Measurements from ENCODE around the gene ANTXRL.

DNA sequence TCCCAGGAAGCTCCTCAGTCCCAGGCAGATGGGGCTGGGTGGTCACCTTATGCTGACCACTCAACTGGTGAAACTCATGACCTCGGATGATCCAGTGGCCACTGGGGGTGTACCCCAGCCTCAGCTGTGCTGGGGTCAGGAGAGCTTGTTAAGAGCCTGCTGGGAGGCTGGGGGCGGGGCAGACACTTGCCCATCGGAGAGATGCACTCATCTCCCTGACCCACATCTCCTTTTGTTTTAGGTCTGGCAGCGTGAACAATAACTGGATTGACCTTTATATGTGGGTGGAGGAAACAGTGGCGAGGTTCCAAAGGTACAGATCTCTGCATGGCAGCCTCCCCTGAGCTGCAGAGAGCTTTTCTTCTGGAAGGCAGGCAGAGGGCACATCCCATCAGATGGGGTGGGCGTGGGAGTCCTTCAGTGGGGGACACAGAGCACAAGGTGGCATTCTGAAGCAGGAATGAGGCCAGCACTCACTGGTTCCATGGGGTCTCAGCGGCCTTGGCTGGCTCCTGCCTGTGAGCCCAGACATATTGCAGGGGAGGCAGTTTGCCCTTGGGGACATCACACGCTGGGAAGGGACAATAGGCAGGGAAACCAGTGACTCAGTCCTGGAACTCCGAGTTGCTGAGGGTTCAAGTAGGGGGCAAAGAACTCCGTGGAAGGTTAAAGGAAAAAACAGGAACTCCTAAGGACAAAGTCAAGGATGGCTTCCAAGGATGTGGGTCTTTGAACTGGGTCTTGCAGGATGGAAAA lies 5.2 kb downstream of the ANTXRL start:
- TF ChIP-seq, protein P1, sequence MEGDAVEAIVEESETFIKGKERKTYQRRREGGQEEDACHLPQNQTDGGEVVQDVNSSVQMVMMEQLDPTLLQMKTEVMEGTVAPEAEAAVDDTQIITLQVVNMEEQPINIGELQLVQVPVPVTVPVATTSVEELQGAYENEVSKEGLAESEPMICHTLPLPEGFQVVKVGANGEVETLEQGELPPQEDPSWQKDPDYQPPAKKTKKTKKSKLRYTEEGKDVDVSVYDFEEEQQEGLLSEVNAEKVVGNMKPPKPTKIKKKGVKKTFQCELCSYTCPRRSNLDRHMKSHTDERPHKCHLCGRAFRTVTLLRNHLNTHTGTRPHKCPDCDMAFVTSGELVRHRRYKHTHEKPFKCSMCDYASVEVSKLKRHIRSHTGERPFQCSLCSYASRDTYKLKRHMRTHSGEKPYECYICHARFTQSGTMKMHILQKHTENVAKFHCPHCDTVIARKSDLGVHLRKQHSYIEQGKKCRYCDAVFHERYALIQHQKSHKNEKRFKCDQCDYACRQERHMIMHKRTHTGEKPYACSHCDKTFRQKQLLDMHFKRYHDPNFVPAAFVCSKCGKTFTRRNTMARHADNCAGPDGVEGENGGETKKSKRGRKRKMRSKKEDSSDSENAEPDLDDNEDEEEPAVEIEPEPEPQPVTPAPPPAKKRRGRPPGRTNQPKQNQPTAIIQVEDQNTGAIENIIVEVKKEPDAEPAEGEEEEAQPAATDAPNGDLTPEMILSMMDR (conservative IDR thresholded peaks at IDR 0.05; ENCODE audit: low read depth in 2 of 2): no peak
- TF ChIP-seq EZH2 (IDR thresholded peaks at IDR 0.05; ENCODE audit: low read depth, unreplicated experiment) (no peak), EZH2phosphoT487 (IDR thresholded peaks at IDR 0.05; ENCODE audit: unreplicated experiment) (no peak), JUNB (IDR thresholded peaks at IDR 0.05; ENCODE audit: unreplicated experiment) (no peak), POLR2AphosphoS5 (IDR thresholded peaks at IDR 0.05; ENCODE audit: low read depth) (no peak), NANOG (IDR thresholded peaks at IDR 0.05; ENCODE audit: borderline replicate concordance) (no peak), ZNF331 (CRISPR knock-in tag; IDR thresholded peaks at IDR 0.05; ENCODE audit: low read depth) (no peak)
- TF ChIP-seq, protein P2, sequence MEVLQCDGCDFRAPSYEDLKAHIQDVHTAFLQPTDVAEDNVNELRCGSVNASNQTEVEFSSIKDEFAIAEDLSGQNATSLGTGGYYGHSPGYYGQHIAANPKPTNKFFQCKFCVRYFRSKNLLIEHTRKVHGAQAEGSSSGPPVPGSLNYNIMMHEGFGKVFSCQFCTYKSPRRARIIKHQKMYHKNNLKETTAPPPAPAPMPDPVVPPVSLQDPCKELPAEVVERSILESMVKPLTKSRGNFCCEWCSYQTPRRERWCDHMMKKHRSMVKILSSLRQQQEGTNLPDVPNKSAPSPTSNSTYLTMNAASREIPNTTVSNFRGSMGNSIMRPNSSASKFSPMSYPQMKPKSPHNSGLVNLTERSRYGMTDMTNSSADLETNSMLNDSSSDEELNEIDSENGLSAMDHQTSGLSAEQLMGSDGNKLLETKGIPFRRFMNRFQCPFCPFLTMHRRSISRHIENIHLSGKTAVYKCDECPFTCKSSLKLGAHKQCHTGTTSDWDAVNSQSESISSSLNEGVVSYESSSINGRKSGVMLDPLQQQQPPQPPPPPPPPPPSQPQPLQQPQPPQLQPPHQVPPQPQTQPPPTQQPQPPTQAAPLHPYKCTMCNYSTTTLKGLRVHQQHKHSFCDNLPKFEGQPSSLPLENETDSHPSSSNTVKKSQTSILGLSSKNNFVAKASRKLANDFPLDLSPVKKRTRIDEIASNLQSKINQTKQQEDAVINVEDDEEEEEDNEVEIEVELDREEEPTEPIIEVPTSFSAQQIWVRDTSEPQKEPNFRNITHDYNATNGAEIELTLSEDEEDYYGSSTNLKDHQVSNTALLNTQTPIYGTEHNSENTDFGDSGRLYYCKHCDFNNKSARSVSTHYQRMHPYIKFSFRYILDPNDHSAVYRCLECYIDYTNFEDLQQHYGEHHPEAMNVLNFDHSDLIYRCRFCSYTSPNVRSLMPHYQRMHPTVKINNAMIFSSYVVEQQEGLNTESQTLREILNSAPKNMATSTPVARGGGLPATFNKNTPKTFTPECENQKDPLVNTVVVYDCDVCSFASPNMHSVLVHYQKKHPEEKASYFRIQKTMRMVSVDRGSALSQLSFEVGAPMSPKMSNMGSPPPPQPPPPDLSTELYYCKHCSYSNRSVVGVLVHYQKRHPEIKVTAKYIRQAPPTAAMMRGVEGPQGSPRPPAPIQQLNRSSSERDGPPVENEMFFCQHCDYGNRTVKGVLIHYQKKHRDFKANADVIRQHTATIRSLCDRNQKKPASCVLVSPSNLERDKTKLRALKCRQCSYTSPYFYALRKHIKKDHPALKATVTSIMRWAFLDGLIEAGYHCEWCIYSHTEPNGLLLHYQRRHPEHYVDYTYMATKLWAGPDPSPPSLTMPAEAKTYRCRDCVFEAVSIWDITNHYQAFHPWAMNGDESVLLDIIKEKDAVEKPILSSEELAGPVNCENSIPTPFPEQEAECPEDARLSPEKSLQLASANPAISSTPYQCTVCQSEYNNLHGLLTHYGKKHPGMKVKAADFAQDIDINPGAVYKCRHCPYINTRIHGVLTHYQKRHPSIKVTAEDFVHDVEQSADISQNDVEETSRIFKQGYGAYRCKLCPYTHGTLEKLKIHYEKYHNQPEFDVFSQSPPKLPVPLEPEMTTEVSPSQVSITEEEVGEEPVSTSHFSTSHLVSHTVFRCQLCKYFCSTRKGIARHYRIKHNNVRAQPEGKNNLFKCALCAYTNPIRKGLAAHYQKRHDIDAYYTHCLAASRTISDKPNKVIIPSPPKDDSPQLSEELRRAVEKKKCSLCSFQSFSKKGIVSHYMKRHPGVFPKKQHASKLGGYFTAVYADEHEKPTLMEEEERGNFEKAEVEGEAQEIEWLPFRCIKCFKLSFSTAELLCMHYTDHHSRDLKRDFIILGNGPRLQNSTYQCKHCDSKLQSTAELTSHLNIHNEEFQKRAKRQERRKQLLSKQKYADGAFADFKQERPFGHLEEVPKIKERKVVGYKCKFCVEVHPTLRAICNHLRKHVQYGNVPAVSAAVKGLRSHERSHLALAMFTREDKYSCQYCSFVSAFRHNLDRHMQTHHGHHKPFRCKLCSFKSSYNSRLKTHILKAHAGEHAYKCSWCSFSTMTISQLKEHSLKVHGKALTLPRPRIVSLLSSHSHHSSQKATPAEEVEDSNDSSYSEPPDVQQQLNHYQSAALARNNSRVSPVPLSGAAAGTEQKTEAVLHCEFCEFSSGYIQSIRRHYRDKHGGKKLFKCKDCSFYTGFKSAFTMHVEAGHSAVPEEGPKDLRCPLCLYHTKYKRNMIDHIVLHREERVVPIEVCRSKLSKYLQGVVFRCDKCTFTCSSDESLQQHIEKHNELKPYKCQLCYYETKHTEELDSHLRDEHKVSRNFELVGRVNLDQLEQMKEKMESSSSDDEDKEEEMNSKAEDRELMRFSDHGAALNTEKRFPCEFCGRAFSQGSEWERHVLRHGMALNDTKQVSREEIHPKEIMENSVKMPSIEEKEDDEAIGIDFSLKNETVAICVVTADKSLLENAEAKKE (CRISPR knock-in tag; IDR thresholded peaks at IDR 0.05): no peak
- TF ChIP-seq, protein P3, sequence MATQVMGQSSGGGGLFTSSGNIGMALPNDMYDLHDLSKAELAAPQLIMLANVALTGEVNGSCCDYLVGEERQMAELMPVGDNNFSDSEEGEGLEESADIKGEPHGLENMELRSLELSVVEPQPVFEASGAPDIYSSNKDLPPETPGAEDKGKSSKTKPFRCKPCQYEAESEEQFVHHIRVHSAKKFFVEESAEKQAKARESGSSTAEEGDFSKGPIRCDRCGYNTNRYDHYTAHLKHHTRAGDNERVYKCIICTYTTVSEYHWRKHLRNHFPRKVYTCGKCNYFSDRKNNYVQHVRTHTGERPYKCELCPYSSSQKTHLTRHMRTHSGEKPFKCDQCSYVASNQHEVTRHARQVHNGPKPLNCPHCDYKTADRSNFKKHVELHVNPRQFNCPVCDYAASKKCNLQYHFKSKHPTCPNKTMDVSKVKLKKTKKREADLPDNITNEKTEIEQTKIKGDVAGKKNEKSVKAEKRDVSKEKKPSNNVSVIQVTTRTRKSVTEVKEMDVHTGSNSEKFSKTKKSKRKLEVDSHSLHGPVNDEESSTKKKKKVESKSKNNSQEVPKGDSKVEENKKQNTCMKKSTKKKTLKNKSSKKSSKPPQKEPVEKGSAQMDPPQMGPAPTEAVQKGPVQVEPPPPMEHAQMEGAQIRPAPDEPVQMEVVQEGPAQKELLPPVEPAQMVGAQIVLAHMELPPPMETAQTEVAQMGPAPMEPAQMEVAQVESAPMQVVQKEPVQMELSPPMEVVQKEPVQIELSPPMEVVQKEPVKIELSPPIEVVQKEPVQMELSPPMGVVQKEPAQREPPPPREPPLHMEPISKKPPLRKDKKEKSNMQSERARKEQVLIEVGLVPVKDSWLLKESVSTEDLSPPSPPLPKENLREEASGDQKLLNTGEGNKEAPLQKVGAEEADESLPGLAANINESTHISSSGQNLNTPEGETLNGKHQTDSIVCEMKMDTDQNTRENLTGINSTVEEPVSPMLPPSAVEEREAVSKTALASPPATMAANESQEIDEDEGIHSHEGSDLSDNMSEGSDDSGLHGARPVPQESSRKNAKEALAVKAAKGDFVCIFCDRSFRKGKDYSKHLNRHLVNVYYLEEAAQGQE (IDR thresholded peaks at IDR 0.05; ENCODE audit: unreplicated experiment): no peak
- TF ChIP-seq, protein P4, sequence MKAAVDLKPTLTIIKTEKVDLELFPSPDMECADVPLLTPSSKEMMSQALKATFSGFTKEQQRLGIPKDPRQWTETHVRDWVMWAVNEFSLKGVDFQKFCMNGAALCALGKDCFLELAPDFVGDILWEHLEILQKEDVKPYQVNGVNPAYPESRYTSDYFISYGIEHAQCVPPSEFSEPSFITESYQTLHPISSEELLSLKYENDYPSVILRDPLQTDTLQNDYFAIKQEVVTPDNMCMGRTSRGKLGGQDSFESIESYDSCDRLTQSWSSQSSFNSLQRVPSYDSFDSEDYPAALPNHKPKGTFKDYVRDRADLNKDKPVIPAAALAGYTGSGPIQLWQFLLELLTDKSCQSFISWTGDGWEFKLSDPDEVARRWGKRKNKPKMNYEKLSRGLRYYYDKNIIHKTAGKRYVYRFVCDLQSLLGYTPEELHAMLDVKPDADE (IDR thresholded peaks at IDR 0.05): no peak

Data from GM23338 (cell line).